Nephron (organoid): ENCODE results near the gene HDGFL1.

Experiments
- H3K27ac Mint-ChIP-seq, 3 experiments: 2 replicates each; pipeline ENCODE4 v1.8.0; 2020; ENCODE audit warnings: mixed read lengths in 3 of 3, mild to moderate bottlenecking in 2 of 3, moderate library complexity in 1 of 3
- H3K27me3 Mint-ChIP-seq: 2 replicates; pipeline ENCODE4 v1.8.0; 2021; ENCODE audit warnings: low read depth, mild to moderate bottlenecking, moderate library complexity, mixed read lengths
- H3K36me3 Mint-ChIP-seq: 2 replicates; pipeline ENCODE4 v1.8.0; 2020; ENCODE audit warnings: low read depth, mixed read lengths
- H3K4me1 Mint-ChIP-seq: 2 replicates; pipeline ENCODE4 v1.8.0; 2020; ENCODE audit warnings: mixed read lengths
- H3K4me3 Mint-ChIP-seq, 3 experiments: 2 replicates each; pipeline ENCODE4 v1.8.0; 2020; ENCODE audit warnings: mild to moderate bottlenecking in 3 of 3, mixed read lengths in 3 of 3, moderate library complexity in 2 of 3
- H3K9me3 Mint-ChIP-seq: 2 replicates; pipeline ENCODE4 v1.8.0; 2020; ENCODE audit warnings: mixed read lengths
- CTCF ChIP-seq, 3 experiments: fragments of 200-600 bp; sonication (generic); IDR thresholded peaks; one replicate each; pipeline ENCODE4 v1.5.0; 2021; ENCODE audit warnings: antibody characterized with exemption in 3 of 3; ENCODE audit not compliant: unreplicated experiment in 3 of 3

The HDGFL1 gene

GRCh38 chr6:22544476-22544875 is 24.9 kb upstream of the HDGFL1 start:
- H3K27me3 Mint-ChIP-seq, result no peaks in the 10 kb centered on the region
- H3K36me3 Mint-ChIP-seq, result no peaks in the 10 kb centered on the region
- H3K4me1 Mint-ChIP-seq, result peaks cover 12% of the 10 kb centered on the region
- TF ChIP-seq CTCF (IDR thresholded peaks at IDR 0.05; ENCODE audit: unreplicated experiment in 3 of 3), result no peak
- H3K9me3 Mint-ChIP-seq, result no peaks in the 10 kb centered on the region
- no peak overlapping the region for H3K4me3 Mint-ChIP-seq
- peak overlapping the region; percentile 23 to 79 (median 60) for H3K27ac Mint-ChIP-seq

- no peaks in the 10 kb centered on the region for H3K36me3 Mint-ChIP-seq
- H3K27me3 Mint-ChIP-seq, result no peaks in the 10 kb centered on the region
- no peak overlapping the region for H3K4me3 Mint-ChIP-seq
- peaks cover 14% of the 10 kb centered on the region for H3K4me1 Mint-ChIP-seq
- no peaks in the 10 kb centered on the region for H3K9me3 Mint-ChIP-seq
- peak overlapping the region in 2 of 3 experiments; percentile 60 to 79 for H3K27ac Mint-ChIP-seq
- TF ChIP-seq CTCF (IDR thresholded peaks at IDR 0.05; ENCODE audit: unreplicated experiment in 3 of 3), result no peak
Measured at GRCh38 chr6:22545051-22545450, 24.3 kb upstream of the HDGFL1 start.

GRCh38 chr6:22546236-22546635 is 23.1 kb upstream of the HDGFL1 start:
- Mint-ChIP-seq H3K27ac (no peak overlapping the region), H3K27me3 (no peaks in the 10 kb centered on the region), H3K36me3 (no peaks in the 10 kb centered on the region), H3K9me3 (no peaks in the 10 kb centered on the region), H3K4me1 (peaks cover 19% of the 10 kb centered on the region), H3K4me3 (no peak overlapping the region)
- no peak for TF ChIP-seq CTCF (IDR thresholded peaks at IDR 0.05; ENCODE audit: unreplicated experiment in 3 of 3)

- Mint-ChIP-seq H3K36me3 (no peaks in the 10 kb centered on the region), H3K4me1 (peaks cover 7% of the 10 kb centered on the region), H3K27me3 (no peaks in the 10 kb centered on the region), H3K4me3 (no peak overlapping the region), H3K9me3 (peaks cover 4% of the 10 kb centered on the region), H3K27ac (peak overlapping the region in 1 of 3 experiments; percentile 9)
- TF ChIP-seq CTCF (IDR thresholded peaks at IDR 0.05; ENCODE audit: unreplicated experiment in 3 of 3), result no peak
Measured at GRCh38 chr6:22550971-22551670, 18.2 kb upstream of the HDGFL1 start.

- H3K27ac Mint-ChIP-seq, result peak overlapping the region in 1 of 3 experiments; percentile 0
- no peak overlapping the region for H3K4me3 Mint-ChIP-seq
- no peak for TF ChIP-seq CTCF (IDR thresholded peaks at IDR 0.05; ENCODE audit: unreplicated experiment in 3 of 3)
- H3K9me3 Mint-ChIP-seq, result peaks cover 4% of the 10 kb centered on the region
- H3K4me1 Mint-ChIP-seq, result peaks cover 8% of the 10 kb centered on the region
- no peaks in the 10 kb centered on the region for H3K27me3 Mint-ChIP-seq
- H3K36me3 Mint-ChIP-seq, result no peaks in the 10 kb centered on the region
Measured at GRCh38 chr6:22556266-22556665, 13.1 kb upstream of the HDGFL1 start.

GRCh38 chr6:22557007-22557406 is 12.4 kb upstream of the HDGFL1 start:
- no peaks in the 10 kb centered on the region for H3K27me3 Mint-ChIP-seq

More at GRCh38 chr6:22557007-22557406, 12.4 kb upstream of the HDGFL1 start:
- Mint-ChIP-seq H3K36me3 (no peaks in the 10 kb centered on the region), H3K4me3 (no peak overlapping the region), H3K27ac (peak overlapping the region in 1 of 3 experiments; percentile 0), H3K9me3 (peaks cover 4% of the 10 kb centered on the region), H3K4me1 (peaks cover 8% of the 10 kb centered on the region)
- TF ChIP-seq CTCF (IDR thresholded peaks at IDR 0.05; ENCODE audit: unreplicated experiment in 3 of 3), result no peak
